OCI-LY3 (cell line): Measurements from ENCODE around the gene NPIPB9.
A peak's percentile ranks its signal among the peaks of the same experiment; 100 is the strongest.
"Not testable (repeated sequence)": the region's sequence is repeated elsewhere in the genome, so short reads cannot be mapped to it uniquely, and the experiment has no call there.

Experiments used
- H2AFZ ChIP-seq: fragments of 200-600, 300-600 bp; shearing (Covaris generic); 2 replicates; pipeline ENCODE4 v1.6.0; 2014; ENCODE audit warnings: antibody characterized with exemption, low read depth, low read length
- H3K27ac ChIP-seq: fragments of 200-600, 300-600 bp; sonication (generic); 2 replicates; pipeline ENCODE4 v1.5.1; 2014; ENCODE audit warnings: mild to moderate bottlenecking, low read length, moderate library complexity, mixed read lengths
- H3K27me3 ChIP-seq: fragments of 200-600, 300-600 bp; sonication (generic); 2 replicates; pipeline ENCODE4 v1.6.1; 2014; ENCODE audit warnings: low read depth, low read length, mixed read lengths
- H3K36me3 ChIP-seq: fragments of 200-600, 300-600 bp; sonication (generic); replicated peaks from 2 replicates; pipeline ENCODE3; 2014; ENCODE audit warnings: low read depth, low read length, mixed read lengths
- H3K4me1 ChIP-seq: fragments of 300-600, 200-600 bp; sonication (generic); 2 replicates; pipeline ENCODE4 v1.6.1; 2014; ENCODE audit warnings: low read length, mixed read lengths
- H3K4me2 ChIP-seq: fragments of 200-600, 300-600 bp; sonication (generic); 2 replicates; pipeline ENCODE4 v1.6.1; 2014; ENCODE audit warnings: low read length, mixed read lengths
- H3K4me3 ChIP-seq: fragments of 300-600, 200-600 bp; sonication (generic); 2 replicates; pipeline ENCODE4 v1.5.1; 2014; ENCODE audit warnings: antibody characterized with exemption, mild to moderate bottlenecking, low read length, moderate library complexity
- H3K79me2 ChIP-seq: fragments of 300-600, 200-600 bp; shearing (Covaris generic); 2 replicates; pipeline ENCODE4 v1.6.1; 2014; ENCODE audit warnings: mild to moderate bottlenecking, low read length, mixed read lengths
- H3K9ac ChIP-seq: fragments of 300-600, 200-600 bp; shearing (Covaris generic); 2 replicates; pipeline ENCODE4 v1.6.0; 2014; ENCODE audit warnings: mild to moderate bottlenecking, low read length, moderate library complexity
- H3K9me3 ChIP-seq: fragments of 200-600, 300-600 bp; shearing (Covaris generic); 2 replicates; pipeline ENCODE4 v1.6.1; 2014; ENCODE audit warnings: low read length, mixed read lengths; ENCODE audit not compliant: insufficient read depth
- H4K20me1 ChIP-seq: fragments of 200-600, 300-600 bp; sonication (generic); 2 replicates; pipeline ENCODE4 v1.6.1; 2016; ENCODE audit warnings: low read length, mixed read lengths; ENCODE audit not compliant: insufficient read depth

The NPIPB9 gene

GRCh38 chr16:28746618-28747350 lies 4.8 kb upstream of the NPIPB9 start:
- not testable (repeated sequence) for H3K4me3 ChIP-seq, H2AFZ ChIP-seq, H3K9ac ChIP-seq, H3K4me1 ChIP-seq, H3K27me3 ChIP-seq, H4K20me1 ChIP-seq, H3K36me3 ChIP-seq, H3K4me2 ChIP-seq, H3K9me3 ChIP-seq, H3K27ac ChIP-seq, H3K79me2 ChIP-seq

GRCh38 chr16:28749997-28750465 lies 1.6 kb upstream of the NPIPB9 start:
- not testable (repeated sequence) for H3K79me2 ChIP-seq, H4K20me1 ChIP-seq, H2AFZ ChIP-seq, H3K9me3 ChIP-seq, H3K4me1 ChIP-seq, H3K27me3 ChIP-seq, H3K27ac ChIP-seq, H3K36me3 ChIP-seq
- Histone ChIP-seq H3K4me2 (peak overlapping the region; percentile 63), H3K9ac (peak overlapping the region; percentile 32; the same call in 1 of the 2 replicates), H3K4me3 (peak overlapping the region; percentile 66)

GRCh38 chr16:28750469-28751067 lies 1.0 kb upstream of the NPIPB9 start:
- not testable (repeated sequence) for H3K27me3 ChIP-seq, H2AFZ ChIP-seq, H3K9ac ChIP-seq, H3K9me3 ChIP-seq, H3K4me2 ChIP-seq, H3K79me2 ChIP-seq, H3K36me3 ChIP-seq, H4K20me1 ChIP-seq, H3K4me1 ChIP-seq, H3K4me3 ChIP-seq, H3K27ac ChIP-seq

- not testable (repeated sequence) for H3K9me3 ChIP-seq, H2AFZ ChIP-seq, H3K4me3 ChIP-seq, H3K36me3 ChIP-seq, H3K9ac ChIP-seq, H3K27ac ChIP-seq, H3K79me2 ChIP-seq, H3K27me3 ChIP-seq, H3K4me1 ChIP-seq, H4K20me1 ChIP-seq, H3K4me2 ChIP-seq
Measured at GRCh38 chr16:28781697-28782096, 30.1 kb downstream of the NPIPB9 start.

- not testable (repeated sequence) for H3K4me1 ChIP-seq, H3K27ac ChIP-seq, H3K9ac ChIP-seq, H3K27me3 ChIP-seq, H3K36me3 ChIP-seq, H3K79me2 ChIP-seq, H3K4me2 ChIP-seq, H2AFZ ChIP-seq, H3K9me3 ChIP-seq, H4K20me1 ChIP-seq, H3K4me3 ChIP-seq
Measured at GRCh38 chr16:28782357-28782756, 30.8 kb downstream of the NPIPB9 start.

- not testable (repeated sequence) for H3K36me3 ChIP-seq, H3K27me3 ChIP-seq, H3K4me1 ChIP-seq, H2AFZ ChIP-seq, H3K79me2 ChIP-seq, H3K27ac ChIP-seq, H3K9me3 ChIP-seq, H3K9ac ChIP-seq, H4K20me1 ChIP-seq, H3K4me3 ChIP-seq, H3K4me2 ChIP-seq
Measured at GRCh38 chr16:28802235-28803019, 50.8 kb downstream of the NPIPB9 start.

GRCh38 chr16:28807445-28808120 lies 56.0 kb downstream of the NPIPB9 start:
- H3K36me3 ChIP-seq, H3K4me2 ChIP-seq, H4K20me1 ChIP-seq, H3K9me3 ChIP-seq, H3K27ac ChIP-seq, H3K79me2 ChIP-seq, H3K4me3 ChIP-seq, H3K9ac ChIP-seq, H3K4me1 ChIP-seq, H2AFZ ChIP-seq, H3K27me3 ChIP-seq: not testable (repeated sequence)
